Fibroblast of lung (primary cell): ENCODE data around the gene MDN1. TPM values are rescaled to one million over a fixed set of nuclear protein-coding genes. Genes with fewer than 3 reads are reported as not detected.

ENCODE experiments used
- DNase-seq, 2 donors: peaks; one replicate each; pipeline versions ENCODE4 v3.0.0 to v3.0.0-alpha.2; 2010; ENCODE audit warnings: low read depth in 2 of 2
- H2AFZ ChIP-seq: 2 replicates; pipeline ENCODE4 v1.5.1; 2012; ENCODE audit warnings: low read length, control low read depth, inconsistent platforms
- H3K27ac ChIP-seq: 2 replicates; pipeline ENCODE4 v1.5.1; 2011; ENCODE audit warnings: low read length, control low read depth; ENCODE audit not compliant: insufficient read depth
- H3K27me3 ChIP-seq: 2 replicates; pipeline ENCODE4 v1.5.1; 2011; ENCODE audit warnings: mild to moderate bottlenecking, low read length; ENCODE audit not compliant: control insufficient read depth, insufficient read depth
- H3K36me3 ChIP-seq: 2 replicates; pipeline ENCODE4 v1.5.1; 2011; ENCODE audit warnings: low read length; ENCODE audit not compliant: control insufficient read depth, insufficient read depth
- H3K4me1 ChIP-seq: 2 replicates; pipeline ENCODE4 v1.5.1; 2011; ENCODE audit warnings: low read length; ENCODE audit not compliant: control insufficient read depth, insufficient read depth; ENCODE audit errors: extremely low read depth
- H3K4me2 ChIP-seq: 2 replicates; pipeline ENCODE4 v1.5.1; 2011; ENCODE audit warnings: low read length, control low read depth; ENCODE audit not compliant: insufficient read depth; ENCODE audit errors: extremely low read depth
- H3K4me3 ChIP-seq, 4 experiments: fragments of 200-600 bp in 1 of 4; sonication (generic) in 1 of 4; replicated peaks in 1 of 4; 2 replicates each; pipeline ENCODE4 v1.5.1; 2011 to 2016; ENCODE audit warnings: low read length in 4 of 4, low read depth in 3 of 4, mild to moderate bottlenecking in 3 of 4, control low read depth in 2 of 4, inconsistent platforms in 1 of 4, mixed read lengths in 1 of 4; ENCODE audit not compliant: insufficient read depth in 1 of 4; ENCODE audit errors: control extremely low read depth in 1 of 4
- H3K79me2 ChIP-seq: 2 replicates; pipeline ENCODE4 v1.5.1; 2012; ENCODE audit warnings: mild to moderate bottlenecking, low read length, inconsistent platforms; ENCODE audit not compliant: control insufficient read depth, insufficient read depth
- H3K9ac ChIP-seq: 2 replicates; pipeline ENCODE4 v1.5.1; 2011; ENCODE audit warnings: mild to moderate bottlenecking, low read length, control low read depth; ENCODE audit not compliant: insufficient read depth
- H3K9me3 ChIP-seq: 2 replicates; pipeline ENCODE4 v1.5.1; 2012; ENCODE audit warnings: low read depth, low read length; ENCODE audit not compliant: control insufficient read depth, insufficient read depth
- H4K20me1 ChIP-seq: 2 replicates; pipeline ENCODE4 v1.5.1; 2011; ENCODE audit warnings: low read length; ENCODE audit not compliant: control insufficient read depth, insufficient read depth; ENCODE audit errors: extremely low read depth
- EZH2 ChIP-seq: IDR thresholded peaks from 2 replicates; pipeline ENCODE4 v1.5.1; 2012; ENCODE audit warnings: low read length, control low read depth, mild to moderate bottlenecking; ENCODE audit errors: missing control alignments
- polyA plus RNA-seq, 2 donors: library from polyadenylated mRNA; depleted of rRNA in 1 of 2; stranded (reverse) in 1 of 2; unstranded in 1 of 2; fragments of >200 nt; gene quantifications; 2 replicates each; pipeline ENCODE4 v1.2.1, GENCODE V29; 2011 to 2012; ENCODE audit warnings: missing spikeins in 1 of 2
- total RNA-seq: library from RNA; depleted of rRNA; stranded (reverse); fragments of >200 nt; gene quantifications from 2 replicates; pipeline ENCODE4 v1.2.1, GENCODE V29; 2014
- TF ChIP-seq, protein P1 (sequence below), 2 donors: IDR thresholded peaks in 1 of 2; conservative IDR thresholded peaks in 1 of 2; 1 replicate in 1 of 2; 2 replicates in 1 of 2; pipeline ENCODE4 v1.5.1; 2011 to 2012; ENCODE audit warnings: low read length in 2 of 2, control low read depth in 1 of 2, inconsistent platforms in 1 of 2, low read depth in 1 of 2, mild to moderate bottlenecking in 1 of 2

MDN1 gene
- total and polyA plus RNA-seq, 2 donors (not counting 1 experiment from before 2014, with no cell fraction given) = 5.9 to 23.5 TPM

DNA sequence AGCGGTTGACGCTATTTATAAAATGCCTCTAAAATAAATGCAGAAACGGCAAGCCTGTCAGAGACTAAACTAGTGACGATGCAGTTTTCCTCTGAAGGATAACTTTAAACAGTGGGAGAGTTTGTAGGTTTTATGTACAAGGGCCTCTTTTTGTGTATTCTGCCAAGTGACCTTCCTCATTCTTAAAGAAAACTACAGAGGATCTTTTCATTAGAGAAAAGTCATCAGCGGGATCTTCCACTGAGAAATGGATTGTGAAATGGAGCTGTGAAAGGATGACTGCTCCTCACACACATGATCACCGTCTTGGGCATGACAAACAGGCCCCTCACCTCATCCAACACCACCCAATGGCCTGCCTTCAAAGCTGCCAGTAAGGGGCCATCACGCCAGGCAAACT, 92.1 kb downstream of the MDN1 start:
- no peak overlapping the region for H3K4me2 ChIP-seq
- no peak for TF ChIP-seq EZH2
- TF ChIP-seq, protein P1, sequence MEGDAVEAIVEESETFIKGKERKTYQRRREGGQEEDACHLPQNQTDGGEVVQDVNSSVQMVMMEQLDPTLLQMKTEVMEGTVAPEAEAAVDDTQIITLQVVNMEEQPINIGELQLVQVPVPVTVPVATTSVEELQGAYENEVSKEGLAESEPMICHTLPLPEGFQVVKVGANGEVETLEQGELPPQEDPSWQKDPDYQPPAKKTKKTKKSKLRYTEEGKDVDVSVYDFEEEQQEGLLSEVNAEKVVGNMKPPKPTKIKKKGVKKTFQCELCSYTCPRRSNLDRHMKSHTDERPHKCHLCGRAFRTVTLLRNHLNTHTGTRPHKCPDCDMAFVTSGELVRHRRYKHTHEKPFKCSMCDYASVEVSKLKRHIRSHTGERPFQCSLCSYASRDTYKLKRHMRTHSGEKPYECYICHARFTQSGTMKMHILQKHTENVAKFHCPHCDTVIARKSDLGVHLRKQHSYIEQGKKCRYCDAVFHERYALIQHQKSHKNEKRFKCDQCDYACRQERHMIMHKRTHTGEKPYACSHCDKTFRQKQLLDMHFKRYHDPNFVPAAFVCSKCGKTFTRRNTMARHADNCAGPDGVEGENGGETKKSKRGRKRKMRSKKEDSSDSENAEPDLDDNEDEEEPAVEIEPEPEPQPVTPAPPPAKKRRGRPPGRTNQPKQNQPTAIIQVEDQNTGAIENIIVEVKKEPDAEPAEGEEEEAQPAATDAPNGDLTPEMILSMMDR (conservative IDR thresholded peaks at IDR 0.05 in 1 of 2, IDR thresholded peaks at IDR 0.05 in 1 of 2; ENCODE audit: low read depth in 1 of 2, low read length in 2 of 2) = no peak

DNA sequence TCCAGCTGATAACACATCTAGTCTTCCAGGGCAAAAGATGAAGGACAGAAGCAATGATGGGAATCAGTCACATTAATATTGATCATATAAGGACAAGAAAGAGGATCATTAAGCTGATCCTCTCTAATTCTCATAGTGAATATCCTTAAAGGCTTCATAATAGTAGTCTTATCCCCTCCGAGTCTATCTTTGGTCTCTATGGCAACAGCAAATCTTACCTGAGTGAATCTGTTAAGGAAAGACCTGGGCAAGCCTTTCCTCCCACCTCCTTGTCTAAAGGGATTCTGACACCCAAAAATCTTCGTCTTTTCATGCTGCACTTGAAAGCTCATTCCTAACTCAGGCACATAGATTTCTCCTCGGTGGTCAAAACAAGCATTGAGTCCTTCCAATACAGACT, 94.6 kb downstream of the MDN1 start:
- Histone ChIP-seq H3K4me1 (no peaks in the 10 kb centered on the region), H3K27ac (no peak overlapping the region), H3K36me3 (peaks cover 6% of the 10 kb centered on the region), H2AFZ (no peak overlapping the region), H3K79me2 (no peaks in the 10 kb centered on the region), H3K4me3 (no peak overlapping the region), H3K9me3 (no peaks in the 10 kb centered on the region), H3K27me3 (no peaks in the 10 kb centered on the region), H4K20me1 (no peaks in the 10 kb centered on the region), H3K9ac (no peak overlapping the region), H3K4me2 (no peak overlapping the region)
- DNase-seq = no peak
- TF ChIP-seq, protein P1 (conservative IDR thresholded peaks at IDR 0.05 in 1 of 2, IDR thresholded peaks at IDR 0.05 in 1 of 2; ENCODE audit: low read depth in 1 of 2, low read length in 2 of 2) = no peak
- no peak for TF ChIP-seq EZH2

More for the DNA sequence above, 92.1 kb downstream of the MDN1 start:
- Histone ChIP-seq H3K9me3 (no peaks in the 10 kb centered on the region), H3K27me3 (no peaks in the 10 kb centered on the region), H3K4me3 (no peak overlapping the region), H3K4me1 (no peaks in the 10 kb centered on the region), H3K27ac (no peak overlapping the region), H3K9ac (no peak overlapping the region), H3K36me3 (peaks cover 3% of the 10 kb centered on the region), H3K79me2 (no peaks in the 10 kb centered on the region), H4K20me1 (no peaks in the 10 kb centered on the region), H2AFZ (no peak overlapping the region)
- no peak for DNase-seq

DNA sequence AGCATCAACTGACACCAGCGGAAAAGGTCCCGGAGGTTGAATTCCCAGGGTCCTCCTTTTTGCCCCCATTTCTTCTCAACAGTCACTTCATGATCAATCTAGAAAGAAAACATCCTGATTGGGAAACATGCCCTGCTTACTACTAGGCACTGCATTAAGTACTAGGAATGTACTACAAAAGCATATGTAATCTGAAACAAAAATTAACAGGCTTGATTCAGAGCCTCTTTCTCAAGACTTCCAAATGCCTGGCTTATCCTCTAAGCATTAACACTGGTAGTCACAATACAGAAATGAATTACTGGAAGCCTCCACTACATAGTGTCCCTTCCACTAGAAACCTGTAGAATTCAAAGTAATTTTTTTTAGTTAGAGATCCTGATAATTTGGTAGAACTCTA, 96.5 kb downstream of the MDN1 start:
- Histone ChIP-seq H3K27me3 (no peaks in the 10 kb centered on the region), H3K36me3 (peaks cover 6% of the 10 kb centered on the region), H2AFZ (no peak overlapping the region), H4K20me1 (no peaks in the 10 kb centered on the region), H3K4me3 (no peak overlapping the region), H3K4me1 (no peaks in the 10 kb centered on the region), H3K9ac (no peak overlapping the region), H3K4me2 (no peak overlapping the region), H3K79me2 (no peaks in the 10 kb centered on the region), H3K9me3 (no peaks in the 10 kb centered on the region), H3K27ac (no peak overlapping the region)
- TF ChIP-seq EZH2 = no peak
- TF ChIP-seq, protein P1 (conservative IDR thresholded peaks at IDR 0.05 in 1 of 2, IDR thresholded peaks at IDR 0.05 in 1 of 2; ENCODE audit: low read depth in 1 of 2, low read length in 2 of 2) = no peak
- DNase-seq = no peak
